ENCODE measurements around the gene MOCS2. TPM values are rescaled to one million over a fixed set of nuclear protein-coding genes. Genes with fewer than 3 reads are reported as not detected.

The MOCS2 gene
- total and polyA plus RNA-seq, 9 of the 15 experiments (the other 6 are each of a cell fraction or from before 2014, with no cell fraction given), result 33.0 to 74.5 (median 48.4) TPM

GRCh38 chr5:53130266-53130665 lies 20.7 kb upstream of the MOCS2 start:
- 38% methylated on average over 2 of the region's 2 CpGs for WGBS (ENCODE audit: insufficient coverage, low coverage, missing lambda C conversion rate)
- FAIRE-seq, result no peak
- intact Hi-C loops (cut with micrococcal nuclease), result no loop called here

DNA sequence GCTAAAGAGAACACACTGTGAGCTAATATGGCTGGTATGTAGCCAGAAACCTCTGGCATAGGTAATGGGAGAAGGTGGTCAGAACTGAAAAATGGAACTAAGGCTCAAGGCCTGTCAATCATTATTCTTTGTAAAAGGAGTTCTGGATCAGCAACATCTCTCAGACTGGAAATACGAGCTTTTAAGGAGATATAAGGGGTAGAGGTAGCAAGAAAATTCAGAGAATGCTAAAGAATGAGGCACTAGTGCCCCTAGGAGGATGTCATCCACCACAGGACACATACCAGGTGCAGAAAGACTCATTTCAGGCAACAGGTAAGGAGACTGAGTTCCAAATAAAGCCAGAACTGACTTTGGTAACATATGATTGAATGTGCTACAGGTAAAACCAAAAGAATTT lies 18.9 kb upstream of the MOCS2 start:
- ChIA-PET POLR2A (interaction anchor here (0.9 kb wide), 1 partner anchor 13 kb away, joined by 4 read pairs; no protein-coding TSS in a partner anchor), CTCF (ENCODE audit: low intra/inter-chr PET ratio) (no interaction called here)
- Histone ChIP-seq H3K9me3 (replicated peaks; ENCODE audit: control insufficient read depth, insufficient read depth, low read depth, low read length) (no peaks in the 10 kb centered on the region), H3K79me2 (ENCODE audit: control insufficient read depth, insufficient read depth, low read length) (no peaks in the 10 kb centered on the region), H2AFZ (ENCODE audit: low read depth, low read length) (no peak overlapping the region), H3K27ac (ENCODE audit: extremely low read depth, low read depth, low read length) (no peak overlapping the region), H3K9ac (ENCODE audit: insufficient read depth in 1 of 2, low read depth in 2 of 2, low read length in 2 of 2) (no peak overlapping the region), H3K36me3 (ENCODE audit: control insufficient read depth, insufficient read depth, low read length) (no peaks in the 10 kb centered on the region), H3K27me3 (ENCODE audit: control insufficient read depth in 2 of 2, insufficient read depth in 2 of 2, low read length in 2 of 2) (no peaks in the 10 kb centered on the region), H3K4me3 (no peak overlapping the region), H3K9me1 (ENCODE audit: control insufficient read depth, insufficient read depth, low read length) (no peaks in the 10 kb centered on the region), H4K20me1 (replicated peaks; ENCODE audit: control insufficient read depth, insufficient read depth, low read length) (no peaks in the 10 kb centered on the region), H3K4me1 (replicated peaks in 1 of 2; ENCODE audit: control insufficient read depth in 2 of 2, insufficient read depth in 2 of 2, low read length in 2 of 2) (peaks cover 0 to 1% of the 10 kb centered on the region in 2 experiments; a peak in 2 of 5 replicates), H3K4me2 (ENCODE audit: insufficient read depth, low read length) (no peak overlapping the region)
- BruUV-seq (replicated peaks), result no TSS peak
- 21% methylated on average over 1 of the region's 1 CpG for whole genome bisulfite sequencing (ENCODE audit: insufficient coverage, low coverage, missing lambda C conversion rate)
- no peak for TF ChIP-seq RBM39 (optimal IDR thresholded peaks at IDR 0.05; ENCODE audit: low read depth, low read length)
- TF ChIP-seq, protein P1, sequence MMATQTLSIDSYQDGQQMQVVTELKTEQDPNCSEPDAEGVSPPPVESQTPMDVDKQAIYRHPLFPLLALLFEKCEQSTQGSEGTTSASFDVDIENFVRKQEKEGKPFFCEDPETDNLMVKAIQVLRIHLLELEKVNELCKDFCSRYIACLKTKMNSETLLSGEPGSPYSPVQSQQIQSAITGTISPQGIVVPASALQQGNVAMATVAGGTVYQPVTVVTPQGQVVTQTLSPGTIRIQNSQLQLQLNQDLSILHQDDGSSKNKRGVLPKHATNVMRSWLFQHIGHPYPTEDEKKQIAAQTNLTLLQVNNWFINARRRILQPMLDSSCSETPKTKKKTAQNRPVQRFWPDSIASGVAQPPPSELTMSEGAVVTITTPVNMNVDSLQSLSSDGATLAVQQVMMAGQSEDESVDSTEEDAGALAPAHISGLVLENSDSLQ (IDR thresholded peaks at IDR 0.05), result peak; percentile 43
- no peak for TF ChIP-seq POU5F1 (IDR thresholded peaks at IDR 0.05; ENCODE audit: borderline replicate concordance, low read depth, low read length, partially characterized antibody)
- TF ChIP-seq ZNF121 (CRISPR knock-in tag; conservative IDR thresholded peaks at IDR 0.05), result no peak
- TF ChIP-seq SIN3B (IDR thresholded peaks at IDR 0.05; ENCODE audit: low read depth), result no peak
- TF ChIP-seq BRF2 (IDR thresholded peaks at IDR 0.05; ENCODE audit: borderline replicate concordance, insufficient read depth, insufficient read length), result no peak
- no peak for TF ChIP-seq SNRNP70 (optimal IDR thresholded peaks at IDR 0.05; ENCODE audit: low read depth, low read length)
- no peak for FAIRE-seq
- intact Hi-C loops (cut with micrococcal nuclease) (no loop called here), in situ Hi-C loops (cut with MboI) (no loop called here)
- ATAC-seq, result no peak
- DNase-seq (ENCODE audit: extremely low read depth in 1 of 4, low spot score in 3 of 4), result no peak

More at GRCh38 chr5:53130266-53130665, 20.7 kb upstream of the MOCS2 start:
- in situ Hi-C loops (cut with MboI), result no loop called here
- Histone ChIP-seq H3K9me3 (replicated peaks; ENCODE audit: control insufficient read depth, insufficient read depth, low read depth, low read length) (no peaks in the 10 kb centered on the region), H3K9ac (ENCODE audit: insufficient read depth in 1 of 2, low read depth in 2 of 2, low read length in 2 of 2) (no peak overlapping the region), H3K4me3 (no peak overlapping the region), H3K27ac (ENCODE audit: extremely low read depth, low read depth, low read length) (no peak overlapping the region), H3K27me3 (ENCODE audit: control insufficient read depth in 2 of 2, insufficient read depth in 2 of 2, low read length in 2 of 2) (no peaks in the 10 kb centered on the region), H4K20me1 (replicated peaks; ENCODE audit: control insufficient read depth, insufficient read depth, low read length) (no peaks in the 10 kb centered on the region), H2AFZ (ENCODE audit: low read depth, low read length) (no peak overlapping the region), H3K36me3 (ENCODE audit: control insufficient read depth, insufficient read depth, low read length) (no peaks in the 10 kb centered on the region), H3K79me2 (ENCODE audit: control insufficient read depth, insufficient read depth, low read length) (no peaks in the 10 kb centered on the region), H3K9me1 (ENCODE audit: control insufficient read depth, insufficient read depth, low read length) (no peaks in the 10 kb centered on the region), H3K4me1 (replicated peaks in 1 of 2; ENCODE audit: control insufficient read depth in 2 of 2, insufficient read depth in 2 of 2, low read length in 2 of 2) (peaks cover 0 to 3% of the 10 kb centered on the region in 2 experiments; a peak in 2 of 5 replicates), H3K4me2 (ENCODE audit: insufficient read depth, low read length) (no peak overlapping the region)
- CTCF ChIA-PET (ENCODE audit: low intra/inter-chr PET ratio), result no interaction called here
- no peak for ATAC-seq
- DNase-seq (ENCODE audit: extremely low read depth in 1 of 4, low spot score in 3 of 4), result no peak
- no peak for TF ChIP-seq SIX5 (IDR thresholded peaks at IDR 0.05; ENCODE audit: borderline replicate concordance in 1 of 2, insufficient read depth in 1 of 2, low read depth in 1 of 2, low read length in 2 of 2)
- TF ChIP-seq ELF2 (CRISPR knock-in tag; IDR thresholded peaks at IDR 0.05), result no peak
- POLR2A ChIA-PET, result no interaction called here
- no TSS peak for BruUV-seq (replicated peaks)

Data from K562 (cell line).